GM18873 (cell line): ENCODE results near the gene CGA.

Source experiments
- ATAC-seq: cut with Tn5 transposase; IDR thresholded peaks from one replicate; pipeline ENCODE4 v1.9.1; 2021; ENCODE audit warnings: mild to moderate bottlenecking, moderate library complexity, moderate number of reproducible peaks; ENCODE audit not compliant: unreplicated experiment, low FRiP score

Gene CGA

GRCh38 chr6:87092435-87092834, 2.5 kb downstream of the CGA start:
- no peak for ATAC-seq

GRCh38 chr6:87089135-87089534, 5.8 kb downstream of the CGA start:
- no peak for ATAC-seq

DNA sequence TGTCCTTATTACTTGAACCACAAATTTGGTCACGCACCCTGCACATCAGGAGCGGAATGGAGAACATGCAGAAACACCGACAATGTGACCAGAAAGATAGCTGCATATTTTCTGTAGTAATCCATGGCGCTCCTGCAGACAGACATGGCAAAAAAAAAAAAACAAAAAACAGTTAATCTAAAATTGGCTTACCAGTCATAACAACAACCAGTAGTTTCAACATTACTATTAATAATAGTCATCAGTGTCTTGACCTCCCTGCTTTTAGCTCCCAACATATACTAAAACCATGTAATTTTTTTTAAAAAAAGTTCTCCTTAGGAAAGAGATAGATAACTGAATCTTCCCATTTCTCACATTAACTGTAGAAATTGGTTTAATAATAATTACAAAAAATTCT, 6.8 kb downstream of the CGA start:
- peak; percentile 79 for ATAC-seq

GRCh38 chr6:87082160-87082721, 12.7 kb downstream of the CGA start:
- ATAC-seq = peak; percentile 57

DNA sequence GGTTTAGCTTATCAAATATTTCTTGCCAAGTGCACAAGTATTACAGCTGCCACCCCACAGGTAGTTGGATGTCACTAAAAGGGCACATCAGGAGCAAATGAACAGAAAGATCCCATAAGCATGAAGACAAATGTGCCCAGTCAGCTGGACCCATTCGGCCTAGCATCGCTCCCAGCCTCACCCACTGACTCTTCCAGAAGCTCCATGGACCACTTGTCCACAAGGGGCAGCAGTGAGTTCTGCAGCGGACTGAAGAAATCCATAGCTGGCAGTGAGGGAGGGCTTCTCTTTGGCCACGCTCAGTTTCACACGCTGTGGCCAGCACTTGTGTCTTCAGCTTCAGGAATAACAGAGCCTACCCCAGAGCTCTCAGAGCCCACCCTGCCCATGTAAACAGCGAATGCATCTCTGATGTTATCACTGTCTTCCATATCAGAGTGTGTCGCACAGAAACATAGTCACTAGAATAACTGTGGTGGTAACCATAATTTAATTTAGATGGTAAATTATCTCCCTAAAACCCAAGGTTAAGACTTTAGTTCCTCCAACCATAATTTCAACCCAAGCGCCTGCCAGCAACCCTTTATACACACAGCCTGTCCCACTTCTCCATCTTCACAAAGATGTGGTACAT, 15.8 kb downstream of the CGA start:
- ATAC-seq = no peak

DNA sequence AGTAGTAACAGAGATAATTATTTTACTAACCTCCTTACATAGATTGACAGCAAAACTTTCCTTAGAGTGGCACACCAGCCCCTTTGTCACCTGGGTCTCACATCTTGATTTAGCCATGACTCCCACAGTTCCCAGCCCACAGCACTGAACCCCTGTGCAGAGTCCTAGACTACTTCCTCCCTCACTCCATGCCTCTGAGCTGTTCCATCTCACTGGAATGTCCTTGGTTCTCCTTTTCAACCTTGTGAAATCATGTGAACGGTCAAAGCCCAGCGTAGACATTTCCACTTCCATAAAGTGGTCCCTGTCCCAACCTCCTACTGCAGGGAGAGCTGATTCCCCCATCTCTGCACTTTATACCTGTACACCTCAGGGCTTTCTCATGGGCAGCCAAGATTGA, 19.7 kb downstream of the CGA start:
- ATAC-seq = no peak

GRCh38 chr6:87074101-87074621, 20.7 kb downstream of the CGA start:
- ATAC-seq = no peak

DNA sequence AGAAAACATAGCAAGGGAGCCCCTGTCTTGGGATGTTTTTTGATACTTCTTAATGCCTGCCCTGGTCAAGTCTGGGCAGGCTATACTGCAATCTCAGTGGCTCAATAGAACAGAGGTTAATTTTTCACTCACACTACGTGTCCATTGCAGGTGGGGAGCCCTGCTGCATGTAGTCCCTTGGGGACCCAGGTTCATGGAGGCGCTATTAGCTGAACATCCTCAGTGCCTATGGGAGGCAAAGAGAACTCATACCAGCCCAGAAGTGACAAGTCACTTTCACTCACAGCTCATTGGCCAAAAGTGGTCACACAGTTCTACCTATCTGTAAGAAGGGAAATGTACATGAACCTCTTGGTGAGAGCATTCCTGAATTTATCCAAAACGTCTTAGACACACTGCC, 23.2 kb downstream of the CGA start:
- ATAC-seq = peak; percentile 75

DNA sequence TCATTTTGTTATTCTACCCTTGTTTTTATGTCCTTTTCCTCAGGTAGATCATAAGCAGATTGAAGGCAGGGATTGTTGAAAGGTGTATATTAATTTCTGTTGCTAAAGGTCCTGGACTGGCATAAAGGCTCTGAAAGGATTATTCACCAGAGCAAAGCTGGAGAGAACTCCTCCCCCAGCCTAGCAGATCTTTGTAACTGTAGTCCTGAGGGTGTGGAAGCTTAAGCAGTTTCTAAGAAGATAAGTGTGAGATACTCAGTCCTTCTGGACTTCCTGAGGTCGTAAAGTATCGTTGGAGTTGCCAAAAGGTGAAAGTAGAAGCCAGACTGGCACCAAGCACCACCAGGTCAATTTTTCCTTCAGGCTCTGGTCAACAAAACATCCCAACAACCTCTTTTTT, 24.2 kb downstream of the CGA start:
- ATAC-seq = no peak

GRCh38 chr6:87068795-87069194, 26.1 kb downstream of the CGA start:
- no peak for ATAC-seq

GRCh38 chr6:87066449-87067333, 28.2 kb downstream of the CGA start:
- ATAC-seq = peak; percentile 40

GRCh38 chr6:87065117-87065516, 29.8 kb downstream of the CGA start:
- no peak for ATAC-seq

- no peak for ATAC-seq
Measured at GRCh38 chr6:87059943-87060342, 35.0 kb downstream of the CGA start.

DNA sequence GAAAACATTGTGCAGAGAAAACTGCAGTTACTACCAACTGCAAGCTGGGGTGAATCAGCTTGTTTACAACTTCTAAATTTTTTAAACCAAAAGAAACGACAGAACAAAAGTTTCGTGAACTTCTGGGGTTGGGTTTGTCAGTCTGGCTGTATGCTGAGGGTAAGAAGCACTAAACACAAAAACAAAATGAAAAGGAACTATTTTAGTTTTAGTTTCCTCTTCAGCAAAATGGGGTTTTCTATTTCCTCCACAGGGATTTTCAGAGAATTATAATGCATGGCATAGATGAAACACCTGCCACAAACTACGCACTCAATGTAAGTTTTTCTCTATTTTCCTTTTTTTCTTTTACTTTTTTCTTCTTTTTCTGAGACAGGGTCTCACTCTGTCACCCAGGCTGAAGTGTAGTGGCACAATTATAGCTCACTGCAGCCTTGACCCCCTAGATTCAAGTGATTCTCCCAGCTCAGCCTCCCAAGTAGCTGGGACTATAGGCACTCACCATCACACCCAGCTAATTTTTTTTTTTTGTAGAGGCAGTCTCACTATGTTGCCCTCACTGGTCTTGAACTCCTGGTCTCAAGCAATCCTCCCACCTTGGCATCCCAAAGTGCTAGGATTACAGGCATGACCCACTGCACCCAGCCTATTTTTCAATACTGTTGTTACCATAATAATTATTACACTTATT, 40.6 kb downstream of the CGA start:
- ATAC-seq = no peak

DNA sequence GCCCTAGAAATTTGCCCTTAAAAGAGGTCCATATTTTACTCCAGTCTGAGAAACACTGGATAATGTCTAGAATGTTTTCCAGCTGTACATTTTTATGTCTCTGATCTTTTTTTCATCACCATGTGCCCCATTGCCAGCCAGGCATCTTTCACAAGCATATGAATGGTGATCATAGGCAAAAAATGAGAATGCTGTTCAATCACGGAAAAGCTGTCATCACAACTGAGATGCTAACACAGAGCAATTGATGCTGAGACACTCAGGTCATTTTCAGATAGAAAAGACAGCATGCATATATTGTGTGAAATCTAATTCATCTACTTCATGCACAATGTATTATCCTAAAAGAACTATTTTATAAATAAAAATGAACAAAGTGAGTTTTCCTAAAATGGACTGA, 41.6 kb downstream of the CGA start:
- ATAC-seq = no peak

GRCh38 chr6:87049779-87050178, 45.1 kb downstream of the CGA start:
- ATAC-seq = no peak

GRCh38 chr6:87045521-87046075, 49.3 kb downstream of the CGA start:
- ATAC-seq = no peak

- ATAC-seq = no peak
Measured at GRCh38 chr6:87040729-87041128, 54.2 kb downstream of the CGA start.
